Measurements from ENCODE around the gene EIF3L.

DNA sequence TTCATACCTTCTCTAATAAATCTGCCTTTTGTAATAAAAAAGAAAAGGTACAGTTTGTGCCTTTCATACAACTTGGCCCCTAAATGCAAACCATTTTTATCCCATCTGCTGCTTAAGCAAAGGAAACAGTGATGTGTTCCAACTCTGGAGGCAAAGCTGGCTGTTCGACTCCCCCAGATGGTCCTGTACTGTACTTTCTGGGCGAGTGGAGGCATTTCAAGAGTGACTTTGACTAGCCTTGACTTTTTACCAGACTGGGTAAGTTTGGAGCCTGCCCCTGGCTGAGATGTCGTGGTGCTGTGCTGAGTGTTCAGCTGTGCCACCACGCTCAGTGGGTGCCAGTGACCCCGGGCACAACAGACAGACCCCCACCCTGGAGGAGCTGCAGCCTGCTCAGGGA lies 67.1 kb downstream of the EIF3L start:
- no peak for TF ChIP-seq EZH2phosphoT487 (IDR thresholded peaks at IDR 0.05; ENCODE audit: borderline replicate concordance, low read length)
- TF ChIP-seq EZH2 (IDR thresholded peaks at IDR 0.05; ENCODE audit: low read length, unreplicated experiment), result no peak
- TF ChIP-seq, protein P1, sequence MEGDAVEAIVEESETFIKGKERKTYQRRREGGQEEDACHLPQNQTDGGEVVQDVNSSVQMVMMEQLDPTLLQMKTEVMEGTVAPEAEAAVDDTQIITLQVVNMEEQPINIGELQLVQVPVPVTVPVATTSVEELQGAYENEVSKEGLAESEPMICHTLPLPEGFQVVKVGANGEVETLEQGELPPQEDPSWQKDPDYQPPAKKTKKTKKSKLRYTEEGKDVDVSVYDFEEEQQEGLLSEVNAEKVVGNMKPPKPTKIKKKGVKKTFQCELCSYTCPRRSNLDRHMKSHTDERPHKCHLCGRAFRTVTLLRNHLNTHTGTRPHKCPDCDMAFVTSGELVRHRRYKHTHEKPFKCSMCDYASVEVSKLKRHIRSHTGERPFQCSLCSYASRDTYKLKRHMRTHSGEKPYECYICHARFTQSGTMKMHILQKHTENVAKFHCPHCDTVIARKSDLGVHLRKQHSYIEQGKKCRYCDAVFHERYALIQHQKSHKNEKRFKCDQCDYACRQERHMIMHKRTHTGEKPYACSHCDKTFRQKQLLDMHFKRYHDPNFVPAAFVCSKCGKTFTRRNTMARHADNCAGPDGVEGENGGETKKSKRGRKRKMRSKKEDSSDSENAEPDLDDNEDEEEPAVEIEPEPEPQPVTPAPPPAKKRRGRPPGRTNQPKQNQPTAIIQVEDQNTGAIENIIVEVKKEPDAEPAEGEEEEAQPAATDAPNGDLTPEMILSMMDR (conservative IDR thresholded peaks at IDR 0.05; ENCODE audit: low read depth, low read length), result no peak

Measured in PC-3 (cell line).